Limb (tissue), 2 donors: ENCODE measurements around the gene PSG6.
A peak's percentile ranks its signal among the peaks of the same experiment; 100 is the strongest.
"Not testable (repeated sequence)": the region's sequence is repeated elsewhere in the genome, so short reads cannot be mapped to it uniquely, and the experiment has no call there.

Experiments
- DNase-seq, 2 donors: peaks; one replicate each; pipeline ENCODE4 v3.0.0-alpha.2; 2016; ENCODE audit errors: extremely low spot score in 2 of 2

PSG6 gene

GRCh38 chr19:42917634-42918033 lies at the start of gene PSG6:
TSS of gene PSG6 (minus strand) at chr19:42917894. CDS start at chr19:42917792, 102 bp downstream.
- DNase-seq = not testable (repeated sequence)

GRCh38 chr19:42965176-42965575 lies 47.5 kb upstream of the PSG6 start:
- DNase-seq = no peak

GRCh38 chr19:42961119-42961518 lies 43.4 kb upstream of the PSG6 start:
- no peak for DNase-seq

GRCh38 chr19:42952126-42952525 lies 34.4 kb upstream of the PSG6 start:
- DNase-seq = not testable (repeated sequence)

GRCh38 chr19:42951476-42951875 lies 33.8 kb upstream of the PSG6 start:
- DNase-seq = not testable (repeated sequence)

- DNase-seq = no peak
These were observed 24.6 kb upstream of the PSG6 start for GRCh38 chr19:42942187-42942789.

- not testable (repeated sequence) for DNase-seq
These were observed 19.4 kb upstream of the PSG6 start, which contains the start of gene PSG7 for GRCh38 chr19:42937107-42937506. TSS of gene PSG7 (minus strand) at chr19:42937207. CDS start at chr19:42937076, 131 bp downstream.

GRCh38 chr19:42934726-42935125 lies 17.0 kb upstream of the PSG6 start:
- not testable (repeated sequence) for DNase-seq

GRCh38 chr19:42934183-42934582 lies 16.5 kb upstream of the PSG6 start:
- DNase-seq = not testable (repeated sequence)

- not testable (repeated sequence) for DNase-seq
These were observed 15.7 kb upstream of the PSG6 start for GRCh38 chr19:42933412-42933811.

- DNase-seq = not testable (repeated sequence)
These were observed 14.9 kb upstream of the PSG6 start for GRCh38 chr19:42932485-42933101.

GRCh38 chr19:42930214-42930613 lies 12.5 kb upstream of the PSG6 start:
- not testable (repeated sequence) for DNase-seq

- DNase-seq = no peak
These were observed 11.2 kb upstream of the PSG6 start for GRCh38 chr19:42928896-42929295.

GRCh38 chr19:42926781-42927180 lies 9.1 kb upstream of the PSG6 start:
- DNase-seq = no peak

GRCh38 chr19:42923106-42923505 lies 5.4 kb upstream of the PSG6 start:
- DNase-seq = peak in 1 of 2 donors; percentile 2

- DNase-seq = not testable (repeated sequence)
These were observed 3.3 kb upstream of the PSG6 start for GRCh38 chr19:42920971-42921370.

- DNase-seq = no peak
These were observed 2.0 kb upstream of the PSG6 start for GRCh38 chr19:42919757-42920079.

GRCh38 chr19:42919070-42919756 lies 1.5 kb upstream of the PSG6 start:
- not testable (repeated sequence) for DNase-seq

- DNase-seq = not testable (repeated sequence)
These were observed 829 bp upstream of the PSG6 start for GRCh38 chr19:42918377-42919069.

GRCh38 chr19:42916931-42917330 lies 763 bp downstream of the PSG6 start:
- not testable (repeated sequence) for DNase-seq

- DNase-seq = not testable (repeated sequence)
These were observed 4.2 kb downstream of the PSG6 start for GRCh38 chr19:42913516-42913915.

GRCh38 chr19:42912941-42913340 lies 4.8 kb downstream of the PSG6 start:
- not testable (repeated sequence) for DNase-seq
